ENCODE measurements around the gene HAPSTR1.
A peak's percentile ranks its signal among the peaks of the same experiment; 100 is the strongest.
"Not testable (repeated sequence)": the region's sequence is repeated elsewhere in the genome, so short reads cannot be mapped to it uniquely, and the experiment has no call there.

Gene HAPSTR1

GRCh38 chr16:9071377-9071776 lies 20.1 kb upstream of the HAPSTR1 start:
- DNase-seq: no peak

GRCh38 chr16:9072806-9073341 lies 18.6 kb upstream of the HAPSTR1 start:
- peak; percentile 91 for DNase-seq

GRCh38 chr16:9075299-9076071 lies 16.0 kb upstream of the HAPSTR1 start:
- DNase-seq: no peak

- DNase-seq: peak; percentile 87
Observed at GRCh38 chr16:9077091-9077809, 14.2 kb upstream of the HAPSTR1 start.

- peak; percentile 80 for DNase-seq
Observed at GRCh38 chr16:9078467-9079429, 12.7 kb upstream of the HAPSTR1 start.

- DNase-seq: no peak
Observed at GRCh38 chr16:9079430-9079812, 12.0 kb upstream of the HAPSTR1 start.

GRCh38 chr16:9081158-9081557 lies 10.3 kb upstream of the HAPSTR1 start:
- DNase-seq: no peak

- no peak for DNase-seq
Observed at GRCh38 chr16:9081843-9082242, 9.6 kb upstream of the HAPSTR1 start.

GRCh38 chr16:9082422-9082821 lies 9.0 kb upstream of the HAPSTR1 start:
- DNase-seq: no peak

- not testable (repeated sequence) for DNase-seq
Observed at GRCh38 chr16:9087733-9088132, 3.7 kb upstream of the HAPSTR1 start.

GRCh38 chr16:9088848-9089247 lies 2.6 kb upstream of the HAPSTR1 start:
- no peak for DNase-seq

GRCh38 chr16:9089660-9090059 lies 1.8 kb upstream of the HAPSTR1 start:
- no peak for DNase-seq

- no peak for DNase-seq
Observed at GRCh38 chr16:9090101-9090959, 1.1 kb upstream of the HAPSTR1 start.

- DNase-seq: no peak
Observed at GRCh38 chr16:9091867-9092281, 430 bp downstream of the HAPSTR1 start.

GRCh38 chr16:9092282-9092977 lies 986 bp downstream of the HAPSTR1 start:
- no peak for DNase-seq

GRCh38 chr16:9092978-9093344 lies 1.5 kb downstream of the HAPSTR1 start:
- DNase-seq: no peak

GRCh38 chr16:9094011-9094846 lies 2.8 kb downstream of the HAPSTR1 start:
- no peak for DNase-seq

- DNase-seq: no peak
Observed at GRCh38 chr16:9095171-9095570, 3.7 kb downstream of the HAPSTR1 start.

GRCh38 chr16:9095656-9096397 lies 4.4 kb downstream of the HAPSTR1 start:
- no peak for DNase-seq
